GM18858 (cell line): ENCODE data around the gene CPNE2.
"Not testable (repeated sequence)": the region's sequence is repeated elsewhere in the genome, so short reads cannot be mapped to it uniquely, and the experiment has no call there.

ENCODE experiments used
- ATAC-seq: cut with Tn5 transposase; IDR thresholded peaks from one replicate; pipeline ENCODE4 v1.9.1; 2021; ENCODE audit not compliant: unreplicated experiment

CPNE2 gene

GRCh38 chr16:57166451-57166850 lies 74.1 kb downstream of the CPNE2 start:
- ATAC-seq = no peak

GRCh38 chr16:57166951-57167350 lies 74.6 kb downstream of the CPNE2 start:
- no peak for ATAC-seq

GRCh38 chr16:57167538-57167937 lies 75.2 kb downstream of the CPNE2 start:
- no peak for ATAC-seq

- ATAC-seq = no peak
Observed at GRCh38 chr16:57167953-57168352, 75.6 kb downstream of the CPNE2 start.

- no peak for ATAC-seq
Observed at GRCh38 chr16:57169327-57169726, 76.9 kb downstream of the CPNE2 start.

- ATAC-seq = no peak
Observed at GRCh38 chr16:57172721-57173290, 80.4 kb downstream of the CPNE2 start.

- no peak for ATAC-seq
Observed at GRCh38 chr16:57175896-57176295, 83.5 kb downstream of the CPNE2 start.

- no peak for ATAC-seq
Observed at GRCh38 chr16:57178196-57178595, 85.8 kb downstream of the CPNE2 start.

GRCh38 chr16:57178793-57179212 lies 86.4 kb downstream of the CPNE2 start:
- ATAC-seq = no peak

GRCh38 chr16:57179215-57179828 lies 86.9 kb downstream of the CPNE2 start:
- ATAC-seq = no peak

- ATAC-seq = no peak
Observed at GRCh38 chr16:57184113-57184512, 91.7 kb downstream of the CPNE2 start.

- no peak for ATAC-seq
Observed at GRCh38 chr16:57184887-57185445, 92.6 kb downstream of the CPNE2 start.

- ATAC-seq = peak; percentile 24
Observed at GRCh38 chr16:57185446-57185944, 93.1 kb downstream of the CPNE2 start.

GRCh38 chr16:57185945-57186871 lies 93.8 kb downstream of the CPNE2 start, which contains the start of the genes PSME3IP1 and RSPRY1:
Gene PSME3IP1, minus strand, starts transcription at chr16:57186039. Its CDS starts 12,185 bp downstream, at chr16:57173854.
Gene RSPRY1, plus strand, starts transcription at chr16:57186329. Its CDS starts 18,330 bp downstream, at chr16:57204659.
- peak; percentile 74 for ATAC-seq

- no peak for ATAC-seq
Observed at GRCh38 chr16:57186872-57187854, 94.8 kb downstream of the CPNE2 start.

GRCh38 chr16:57187902-57188710 lies 95.7 kb downstream of the CPNE2 start:
- ATAC-seq = not testable (repeated sequence)

GRCh38 chr16:57188711-57189002 lies 96.3 kb downstream of the CPNE2 start:
- no peak for ATAC-seq

GRCh38 chr16:57189527-57189926 lies 97.1 kb downstream of the CPNE2 start:
- not testable (repeated sequence) for ATAC-seq

GRCh38 chr16:57190136-57190535 lies 97.8 kb downstream of the CPNE2 start:
- ATAC-seq = no peak
